Measurements from ENCODE around the gene SCNN1A. TPM values are rescaled to one million over a fixed set of nuclear protein-coding genes. Genes with fewer than 3 reads are reported as not detected.

The SCNN1A gene
- total RNA-seq, 1 donor from 2014 or later = 1.2 TPM

DNA sequence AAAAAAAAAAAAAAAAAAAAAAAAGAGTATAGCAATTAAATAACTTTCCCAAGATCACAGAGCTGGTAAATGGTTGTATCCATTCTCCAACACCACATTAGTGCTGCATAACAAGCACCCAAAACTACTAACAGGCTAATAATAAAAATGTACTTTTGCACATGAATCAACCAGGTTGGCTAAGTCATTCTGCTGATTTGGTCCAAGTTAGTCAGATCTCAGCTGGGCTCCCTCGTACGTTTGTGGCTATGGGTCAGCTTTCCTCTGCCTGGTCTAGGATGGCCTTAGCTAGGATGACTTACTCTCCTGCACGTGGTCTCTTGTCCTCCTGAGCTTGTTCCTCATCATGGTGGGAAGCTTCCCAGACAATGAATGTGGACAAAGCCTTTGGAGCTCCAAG, 72.7 kb downstream of the SCNN1A start:
- H3K9me3 Mint-ChIP-seq = peaks cover 1% of the 10 kb centered on the region
- TF ChIP-seq EZH2phosphoT487 (IDR thresholded peaks at IDR 0.05) = no peak
- TF ChIP-seq, protein P1, sequence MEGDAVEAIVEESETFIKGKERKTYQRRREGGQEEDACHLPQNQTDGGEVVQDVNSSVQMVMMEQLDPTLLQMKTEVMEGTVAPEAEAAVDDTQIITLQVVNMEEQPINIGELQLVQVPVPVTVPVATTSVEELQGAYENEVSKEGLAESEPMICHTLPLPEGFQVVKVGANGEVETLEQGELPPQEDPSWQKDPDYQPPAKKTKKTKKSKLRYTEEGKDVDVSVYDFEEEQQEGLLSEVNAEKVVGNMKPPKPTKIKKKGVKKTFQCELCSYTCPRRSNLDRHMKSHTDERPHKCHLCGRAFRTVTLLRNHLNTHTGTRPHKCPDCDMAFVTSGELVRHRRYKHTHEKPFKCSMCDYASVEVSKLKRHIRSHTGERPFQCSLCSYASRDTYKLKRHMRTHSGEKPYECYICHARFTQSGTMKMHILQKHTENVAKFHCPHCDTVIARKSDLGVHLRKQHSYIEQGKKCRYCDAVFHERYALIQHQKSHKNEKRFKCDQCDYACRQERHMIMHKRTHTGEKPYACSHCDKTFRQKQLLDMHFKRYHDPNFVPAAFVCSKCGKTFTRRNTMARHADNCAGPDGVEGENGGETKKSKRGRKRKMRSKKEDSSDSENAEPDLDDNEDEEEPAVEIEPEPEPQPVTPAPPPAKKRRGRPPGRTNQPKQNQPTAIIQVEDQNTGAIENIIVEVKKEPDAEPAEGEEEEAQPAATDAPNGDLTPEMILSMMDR (IDR thresholded peaks at IDR 0.05) = no peak
- no peak for TF ChIP-seq EZH2 (IDR thresholded peaks at IDR 0.05)
- no peak overlapping the region for H3K27ac Mint-ChIP-seq
- peaks cover 10% of the 10 kb centered on the region for H3K4me1 Mint-ChIP-seq
- no peaks in the 10 kb centered on the region for H3K9me3 ChIP-seq (ENCODE audit: low read depth)
- H3K79me2 ChIP-seq (ENCODE audit: low read depth) = no peaks in the 10 kb centered on the region
- no peaks in the 10 kb centered on the region for H3K4me1 ChIP-seq
- peaks cover 5% of the 10 kb centered on the region for H3K27me3 Mint-ChIP-seq (ENCODE audit: insufficient read depth, low read depth)
- H3K4me2 ChIP-seq = no peak overlapping the region
- H3K9ac ChIP-seq = no peak overlapping the region
- no peak overlapping the region for H3K27ac ChIP-seq
- H3K36me3 Mint-ChIP-seq = no peaks in the 10 kb centered on the region
- H3K4me3 Mint-ChIP-seq = no peak overlapping the region
- peaks cover 6% of the 10 kb centered on the region for H3F3A ChIP-seq (ENCODE audit: low read depth)
- H2AFZ ChIP-seq (replicated peaks) = no peak overlapping the region
- no peaks in the 10 kb centered on the region for H4K20me1 ChIP-seq (ENCODE audit: low read depth)
- no peak overlapping the region for H3K4me3 ChIP-seq
- no peaks in the 10 kb centered on the region for H3K36me3 ChIP-seq
- no peaks in the 10 kb centered on the region for H3K27me3 ChIP-seq
- no peak for DNase-seq (ENCODE audit: low spot score)

DNA sequence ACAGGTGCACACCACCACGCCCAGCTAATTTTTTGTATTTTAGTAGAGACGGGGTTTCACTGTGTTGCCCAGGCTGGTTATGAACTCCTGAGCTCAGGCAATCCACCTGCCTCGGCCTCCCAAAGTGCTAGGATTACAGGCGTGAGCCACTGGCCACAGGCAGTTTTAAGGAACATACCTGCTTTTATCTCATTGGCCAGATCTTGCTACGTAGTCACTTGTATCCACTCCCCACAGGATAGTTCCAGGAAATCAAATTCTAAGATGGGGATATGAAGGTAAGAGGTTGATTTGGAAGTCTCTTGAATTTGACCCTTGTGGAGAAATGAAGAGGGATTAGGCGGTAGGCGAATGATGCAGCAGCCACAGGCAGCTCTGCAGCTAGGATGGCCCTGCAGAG, 73.6 kb downstream of the SCNN1A start:
- Mint-ChIP-seq H3K4me3 (peak overlapping the region; percentile 33), H3K27ac (peak overlapping the region; percentile 90), H3K4me1 (peaks cover 13% of the 10 kb centered on the region), H3K36me3 (no peaks in the 10 kb centered on the region), H3K9me3 (peaks cover 1% of the 10 kb centered on the region), H3K27me3 (ENCODE audit: insufficient read depth, low read depth) (peaks cover 4% of the 10 kb centered on the region)
- H4K20me1 ChIP-seq (ENCODE audit: low read depth) = no peaks in the 10 kb centered on the region
- no peaks in the 10 kb centered on the region for H3K36me3 ChIP-seq
- no peaks in the 10 kb centered on the region for H3K4me1 ChIP-seq
- no peak overlapping the region for H3K9ac ChIP-seq
- TF ChIP-seq EZH2 (IDR thresholded peaks at IDR 0.05) = no peak
- no peak for TF ChIP-seq EZH2phosphoT487 (IDR thresholded peaks at IDR 0.05)
- TF ChIP-seq, protein P1 (IDR thresholded peaks at IDR 0.05) = no peak
- no peak overlapping the region for H3K4me2 ChIP-seq
- no peak overlapping the region for H3K4me3 ChIP-seq
- DNase-seq (ENCODE audit: low spot score) = no peak
- H3K27me3 ChIP-seq = no peaks in the 10 kb centered on the region
- H3K9me3 ChIP-seq (ENCODE audit: low read depth) = no peaks in the 10 kb centered on the region
- H3K79me2 ChIP-seq (ENCODE audit: low read depth) = no peaks in the 10 kb centered on the region
- H3K27ac ChIP-seq = no peak overlapping the region
- peaks cover 6% of the 10 kb centered on the region for H3F3A ChIP-seq (ENCODE audit: low read depth)
- peak overlapping the region; percentile 63 for H2AFZ ChIP-seq (replicated peaks)

DNA sequence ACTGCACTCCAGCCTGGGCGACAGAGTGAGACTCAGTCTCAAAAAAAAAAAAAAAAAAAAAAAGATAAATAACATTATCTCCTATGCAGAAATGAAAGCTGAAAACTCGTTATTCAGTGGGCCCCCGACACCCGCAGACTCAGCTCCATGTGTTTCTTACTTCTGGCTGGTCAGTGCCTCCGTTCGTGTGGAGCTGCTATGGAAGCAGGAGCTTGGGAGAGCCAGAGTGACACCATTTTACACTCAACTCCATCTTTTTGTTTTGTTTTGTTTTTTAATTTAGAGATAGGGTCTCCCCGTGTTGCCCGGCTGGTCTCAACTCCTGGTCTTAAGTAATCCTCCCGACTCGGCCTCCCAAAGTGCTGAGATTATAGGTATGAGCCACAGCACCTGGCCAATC, 78.2 kb downstream of the SCNN1A start:
- Mint-ChIP-seq H3K27me3 (ENCODE audit: insufficient read depth, low read depth) (peaks cover 11% of the 10 kb centered on the region), H3K4me3 (no peak overlapping the region), H3K27ac (peak overlapping the region; percentile 76), H3K9me3 (peaks cover 4% of the 10 kb centered on the region), H3K36me3 (no peaks in the 10 kb centered on the region), H3K4me1 (peaks cover 32% of the 10 kb centered on the region)
- Histone ChIP-seq H3K4me2 (no peak overlapping the region), H3K9me3 (ENCODE audit: low read depth) (no peaks in the 10 kb centered on the region), H2AFZ (replicated peaks) (no peak overlapping the region), H3K36me3 (no peaks in the 10 kb centered on the region), H3K4me3 (no peak overlapping the region), H3K27me3 (no peaks in the 10 kb centered on the region), H3K9ac (no peak overlapping the region), H3K4me1 (no peaks in the 10 kb centered on the region), H4K20me1 (ENCODE audit: low read depth) (no peaks in the 10 kb centered on the region), H3F3A (ENCODE audit: low read depth) (peaks cover 2% of the 10 kb centered on the region), H3K79me2 (ENCODE audit: low read depth) (no peaks in the 10 kb centered on the region), H3K27ac (no peak overlapping the region)
- no peak for DNase-seq (ENCODE audit: low spot score)
- TF ChIP-seq EZH2 (IDR thresholded peaks at IDR 0.05) (no peak), EZH2phosphoT487 (IDR thresholded peaks at IDR 0.05) (no peak)
- TF ChIP-seq, protein P1 (IDR thresholded peaks at IDR 0.05) = no peak

Small RNA genes within 50 kb of the gene (small RNA-seq; reads per million reads assigned to genes)
- gene RN7SL391P = not detected

Other genes starting within 250 kb of the SCNN1A start
- 3.1 and 3.6 TPM in 2 replicates for gene CD9, start 175.2 kb downstream of the SCNN1A start, total RNA-seq (ENCODE audit: low replicate concordance)
- 0.86 and 1.7 TPM in 2 replicates for gene PLEKHG6, start 64.9 kb downstream of the SCNN1A start, total RNA-seq (ENCODE audit: low replicate concordance)
- gene TNFRSF1A, start 33.5 kb downstream of the SCNN1A start, total RNA-seq (ENCODE audit: low replicate concordance) = 21.8 and 24.7 TPM in 2 replicates
- gene LTBR, start 8.6 kb upstream of the SCNN1A start, total RNA-seq (ENCODE audit: low replicate concordance) = 0.25 TPM in 1 of 2 replicates, not detected in the other
- gene CD27, start 69.4 kb upstream of the SCNN1A start, total RNA-seq (ENCODE audit: low replicate concordance) = 0.43 TPM in 1 of 2 replicates, not detected in the other
- gene TAPBPL, start 76.5 kb upstream of the SCNN1A start, total RNA-seq (ENCODE audit: low replicate concordance) = 0.56 TPM in 1 of 2 replicates, not detected in the other
- 14.3 and 23.1 TPM in 2 replicates for gene VAMP1, start 95.1 kb upstream of the SCNN1A start, total RNA-seq (ENCODE audit: low replicate concordance)
- 95.2 and 143 TPM in 2 replicates for gene MRPL51, start 117.7 kb upstream of the SCNN1A start, total RNA-seq (ENCODE audit: low replicate concordance)
- gene NCAPD2, start 118.5 kb upstream of the SCNN1A start, total RNA-seq (ENCODE audit: low replicate concordance) = 113 and 120 TPM in 2 replicates
- 3,866 and 6,177 TPM in 2 replicates for gene GAPDH, start 159.0 kb upstream of the SCNN1A start, total RNA-seq (ENCODE audit: low replicate concordance)
- gene IFFO1, start 180.5 kb upstream of the SCNN1A start, total RNA-seq (ENCODE audit: low replicate concordance) = 9.9 and 21.1 TPM in 2 replicates
- 43.8 and 47.8 TPM in 2 replicates for gene NOP2, start 192.7 kb upstream of the SCNN1A start, total RNA-seq (ENCODE audit: low replicate concordance)
- 381 and 412 TPM in 2 replicates for gene CHD4, start 231.8 kb upstream of the SCNN1A start, total RNA-seq (ENCODE audit: low replicate concordance)